Testis (tissue), 3 donors: ENCODE data around the gene NOS1. TPM values are rescaled to one million over a fixed set of nuclear protein-coding genes. Genes with fewer than 3 reads are reported as not detected.

Experiments
- DNase-seq: peaks from one replicate; pipeline ENCODE4 v3.0.0-alpha.2; 2019
- H3K27ac ChIP-seq, 2 donors: fragments of 200-600 bp; sonication (generic); one replicate each; pipeline ENCODE4 v1.5.1; 2019
- H3K27me3 ChIP-seq: fragments of 200-600 bp; sonication (generic); one replicate; pipeline ENCODE4 v1.5.1; 2019
- H3K36me3 ChIP-seq: fragments of 200-600 bp; sonication (generic); one replicate; pipeline ENCODE4 v1.5.1; 2017; ENCODE audit warnings: low read depth; ENCODE audit errors: missing control alignments
- H3K4me1 ChIP-seq: fragments of 200-600 bp; sonication (generic); one replicate; pipeline ENCODE4 v1.5.1; 2019
- H3K4me3 ChIP-seq, 2 donors: fragments of 200-600 bp; sonication (generic); one replicate each; pipeline ENCODE4 v1.5.1; 2017 to 2019
- H3K9me3 ChIP-seq: fragments of 200-600 bp; sonication (generic); one replicate; pipeline ENCODE4 v1.5.1; 2017
- CTCF ChIP-seq, 3 experiments: fragments of 450-650 bp in 2 of 3; fragments of 200-600 bp in 1 of 3; sonication (generic) in 1 of 3; IDR thresholded peaks; one replicate each; pipeline ENCODE4 v1.5.1; 2016 to 2019; ENCODE audit warnings: antibody characterized with exemption in 3 of 3, mild to moderate bottlenecking in 2 of 3, moderate library complexity in 1 of 3
- POLR2A ChIP-seq: fragments of 450-650 bp; IDR thresholded peaks from one replicate; pipeline ENCODE4 v1.6.1; 2017; ENCODE audit warnings: antibody characterized with exemption, mild to moderate bottlenecking, moderate library complexity
- WGBS, 2 donors: methylation state at CpG; one replicate each; pipeline ENCODE4 v1.1.5; 2018; 5-methylcytosine and 5-hydroxymethylcytosine counted together
- intact Hi-C: fragments of 100-400 bp; cut with DNase I; formaldehyde crosslinking; loops from one replicate; pipeline ENCODE4 v1.15.1; 2023; ENCODE audit warnings: low total_unique reads
- polyA plus RNA-seq: library from polyadenylated mRNA; stranded (reverse); fragments of 350-450 nt; fragmentation: Illumina TruSeq; extraction: RNeasy Lipid Tissue Mini Kit (QIAGEN cat#74804); gene quantifications from one replicate; pipeline ENCODE4 v1.2.3, GENCODE V29; 2014; ENCODE audit warnings: low read depth, low replicate concordance; ENCODE audit not compliant: insufficient read depth
- total RNA-seq, 2 donors: library from RNA; depleted of rRNA; stranded (reverse); fragments of >200 nt; gene quantifications; one replicate each; pipeline ENCODE4 v1.2.3, GENCODE V29; 2016

Gene NOS1
- total and polyA plus RNA-seq, 3 donors from 2014 or later: 1.5 to 3.8 (median 3.1) TPM

- Histone ChIP-seq H3K36me3 (no peaks in the 10 kb centered on the region), H3K27me3 (no peaks in the 10 kb centered on the region), H3K9me3 (no peaks in the 10 kb centered on the region), H3K4me1 (peaks cover 19% of the 10 kb centered on the region), H3K4me3 (no peak overlapping the region), H3K27ac (no peak overlapping the region)
- 88 to 92% methylated on average over 6 of the region's 6 CpGs for WGBS, 2 donors
- DNase-seq: no peak
- intact Hi-C loops: loop anchor here (10.0 kb wide), 1 partner anchor 634 kb away; no protein-coding TSS in a partner anchor
- no peak for TF ChIP-seq CTCF (IDR thresholded peaks at IDR 0.05)
- TF ChIP-seq POLR2A: no peak
Observed at GRCh38 chr12:117210266-117210918, 151.0 kb downstream of the NOS1 start.

GRCh38 chr12:117209626-117210025 is 151.8 kb downstream of the NOS1 start:
- intact Hi-C loops: loop anchor here (10.0 kb wide), 1 partner anchor 635 kb away; no protein-coding TSS in a partner anchor
- TF ChIP-seq POLR2A (no peak), CTCF (IDR thresholded peaks at IDR 0.05) (no peak)
- no peak for DNase-seq
- Histone ChIP-seq H3K9me3 (no peaks in the 10 kb centered on the region), H3K27ac (no peak overlapping the region), H3K27me3 (no peaks in the 10 kb centered on the region), H3K36me3 (no peaks in the 10 kb centered on the region), H3K4me1 (peaks cover 19% of the 10 kb centered on the region), H3K4me3 (no peak overlapping the region)
- WGBS, 2 donors: 79 to 86% methylated on average over 3 of the region's 3 CpGs

GRCh38 chr12:117208811-117209455 is 152.5 kb downstream of the NOS1 start:
- Histone ChIP-seq H3K4me1 (peaks cover 19% of the 10 kb centered on the region), H3K27me3 (no peaks in the 10 kb centered on the region), H3K4me3 (no peak overlapping the region), H3K36me3 (no peaks in the 10 kb centered on the region), H3K27ac (no peak overlapping the region), H3K9me3 (no peaks in the 10 kb centered on the region)
- WGBS, 2 donors: 83 to 87% methylated on average over 13 of the region's 13 CpGs
- no peak for TF ChIP-seq CTCF (IDR thresholded peaks at IDR 0.05)
- no peak for TF ChIP-seq POLR2A
- intact Hi-C loops: no loop called here
- no peak for DNase-seq

- DNase-seq: no peak
- intact Hi-C loops: no loop called here
- no peak for TF ChIP-seq POLR2A
- TF ChIP-seq CTCF (IDR thresholded peaks at IDR 0.05): no peak
- 72 to 76% methylated on average over 10 to 16 of the region's 16 CpGs for WGBS, 2 donors
- Histone ChIP-seq H3K36me3 (no peaks in the 10 kb centered on the region), H3K27ac (no peak overlapping the region), H3K27me3 (no peaks in the 10 kb centered on the region), H3K4me1 (peaks cover 18% of the 10 kb centered on the region), H3K9me3 (no peaks in the 10 kb centered on the region), H3K4me3 (no peak overlapping the region)
Observed at GRCh38 chr12:117208206-117208605, 153.2 kb downstream of the NOS1 start.

GRCh38 chr12:117207675-117208074 is 153.8 kb downstream of the NOS1 start:
- DNase-seq: no peak
- Histone ChIP-seq H3K9me3 (no peaks in the 10 kb centered on the region), H3K27me3 (no peaks in the 10 kb centered on the region), H3K4me1 (peaks cover 12% of the 10 kb centered on the region), H3K27ac (no peak overlapping the region), H3K4me3 (no peak overlapping the region), H3K36me3 (no peaks in the 10 kb centered on the region)
- TF ChIP-seq POLR2A (no peak), CTCF (IDR thresholded peaks at IDR 0.05) (no peak)
- intact Hi-C loops: no loop called here
- 69 to 97% methylated on average over 2 of the region's 2 CpGs for WGBS, 2 donors
